ENCODE measurements around the gene ATP2B1. TPM values are rescaled to one million over a fixed set of nuclear protein-coding genes. Genes with fewer than 3 reads are reported as not detected.

ATP2B1 gene
- total RNA-seq, 1 experiment from 2014 or later = 20.6 TPM

- H3T11ph ChIP-seq (ENCODE audit: low read length) = no peak overlapping the region
- H2AFZ ChIP-seq (ENCODE audit: low read length) = no peak overlapping the region
- no peaks in the 10 kb centered on the region for H3K36me3 Mint-ChIP-seq (ENCODE audit: insufficient read depth in 1 of 3, low read depth in 3 of 3)
- DNase-seq = no peak
- H3K4me3 Mint-ChIP-seq = no peak overlapping the region
- no peak for TF ChIP-seq CTCF (conservative IDR thresholded peaks at IDR 0.05)
- no peaks in the 10 kb centered on the region for H3K4me1 ChIP-seq (ENCODE audit: insufficient read depth, low read length)
- H3K27me3 Mint-ChIP-seq (ENCODE audit: low read depth) = no peaks in the 10 kb centered on the region
- no peak overlapping the region for H4K91ac ChIP-seq (ENCODE audit: insufficient read length, low read depth, low read length)
- H3K9me3 ChIP-seq (ENCODE audit: control insufficient read depth, low read depth, low read length) = no peaks in the 10 kb centered on the region
- no peak overlapping the region for H3K18ac ChIP-seq (ENCODE audit: insufficient read length, low read depth, low read length)
- H2BK15ac ChIP-seq (ENCODE audit: low read depth, low read length) = no peak overlapping the region
- H4K5ac ChIP-seq (ENCODE audit: insufficient read length, low read depth, low read length) = no peak overlapping the region
- no peak overlapping the region for H3K23ac ChIP-seq (ENCODE audit: insufficient read length, low read depth, low read length)
- H3K79me1 ChIP-seq (ENCODE audit: insufficient read depth, low read depth, low read length, poor library complexity, severe bottlenecking) = no peaks in the 10 kb centered on the region
- H3K4me1 Mint-ChIP-seq = peaks cover 6 to 8% of the 10 kb centered on the region in 2 experiments; a peak in 3 of 4 replicates
- no peaks in the 10 kb centered on the region for H3K27me3 ChIP-seq (ENCODE audit: insufficient read depth, low read length)
- no peak overlapping the region for H3K9ac ChIP-seq (ENCODE audit: extremely low read depth, insufficient read length, low read length)
- no peaks in the 10 kb centered on the region for H3K9me3 Mint-ChIP-seq
- H4K20me1 ChIP-seq (ENCODE audit: control insufficient read depth, insufficient read depth, insufficient read length) = no peaks in the 10 kb centered on the region
- H3K27ac ChIP-seq (ENCODE audit: insufficient read length, low read depth, low read length) = no peak overlapping the region
- H3K4ac ChIP-seq (ENCODE audit: low read depth, low read length) = no peak overlapping the region
- H2BK120ac ChIP-seq (ENCODE audit: low read depth, low read length, poor library complexity, severe bottlenecking) = no peak overlapping the region
- no peak overlapping the region for H2BK5ac ChIP-seq (ENCODE audit: insufficient read length, low read length)
- H3K56ac ChIP-seq (ENCODE audit: insufficient read length, low read depth, low read length) = no peak overlapping the region
- H3K27ac Mint-ChIP-seq = no peak overlapping the region
- WGBS (ENCODE audit: extremely low coverage, insufficient read length, low lambda C conversion rate) = no CpG with 5 or more reads among the region's 2 CpGs
- no peak overlapping the region for H3K14ac ChIP-seq (ENCODE audit: insufficient read depth, low read length)
- no peak overlapping the region for H3K4me2 ChIP-seq (ENCODE audit: insufficient read depth, insufficient read length, low read length)
- no peaks in the 10 kb centered on the region for H3K79me2 ChIP-seq (ENCODE audit: insufficient read depth, low read length)
- H2BK12ac ChIP-seq (ENCODE audit: insufficient read length, low read depth, low read length) = no peak overlapping the region
- no peaks in the 10 kb centered on the region for H3K23me2 ChIP-seq (ENCODE audit: insufficient read length, low read depth, low read length, poor library complexity, severe bottlenecking)
- no peak overlapping the region for H4K8ac ChIP-seq (replicated peaks; ENCODE audit: insufficient read length, low read depth, low read length)
- no peak overlapping the region for H2AK5ac ChIP-seq (ENCODE audit: insufficient read length, low read length)
- no peak overlapping the region for H2BK20ac ChIP-seq (ENCODE audit: low read depth, low read length, poor library complexity, severe bottlenecking)
Observed at GRCh38 chr12:89578499-89578898, 130.1 kb downstream of the ATP2B1 start.
